Measurements from ENCODE around the gene GOLGA8M.
"Not testable (repeated sequence)": the region's sequence is repeated elsewhere in the genome, so short reads cannot be mapped to it uniquely, and the experiment has no call there.

GOLGA8M gene

GRCh38 chr15:28737521-28738199 is 25.4 kb upstream of the GOLGA8M start:
- not testable (repeated sequence) for H3K79me1 ChIP-seq (ENCODE audit: low read depth, low read length); H3K9me3 ChIP-seq (replicated peaks in 1 of 2; ENCODE audit: control insufficient read depth in 2 of 2, insufficient read depth in 1 of 2, low read depth in 1 of 2, low read length in 2 of 2); H3K4me1 ChIP-seq (ENCODE audit: control insufficient read depth in 2 of 2, insufficient read depth in 1 of 2, low read depth in 1 of 2, low read length in 2 of 2); H3K4ac ChIP-seq (ENCODE audit: low read length); H3K14ac ChIP-seq (ENCODE audit: low read length); H4K8ac ChIP-seq (ENCODE audit: low read depth, low read length); H3K27me3 ChIP-seq (ENCODE audit: control insufficient read depth in 3 of 3, insufficient read depth in 3 of 3, low read depth in 1 of 3, low read length in 3 of 3); H3K23ac ChIP-seq (ENCODE audit: low read depth, low read length, poor library complexity); H2BK15ac ChIP-seq (ENCODE audit: low read length); H4K91ac ChIP-seq (ENCODE audit: low read depth, low read length, poor library complexity); H2BK12ac ChIP-seq (ENCODE audit: low read length); H3K9ac ChIP-seq (ENCODE audit: low read depth, low read length, poor library complexity); H3K36me3 ChIP-seq (replicated peaks in 1 of 2; ENCODE audit: control insufficient read depth in 2 of 2, insufficient read depth in 2 of 2, low read length in 2 of 2); H2BK5ac ChIP-seq (ENCODE audit: low read length); DNase-seq (ENCODE audit: low spot score); H3K18ac ChIP-seq (ENCODE audit: low read length); H3K27ac ChIP-seq (replicated peaks; ENCODE audit: low read length); H2BK120ac ChIP-seq (ENCODE audit: low read depth, low read length); H2AK5ac ChIP-seq (ENCODE audit: low read depth, low read length)
- no CpG with 5 or more reads among the region's 101 CpGs for WGBS, 2 donors (ENCODE audit: extremely low coverage in 2 of 2, insufficient read length in 2 of 2, insufficient replicate concordance in 1 of 2)
- Histone ChIP-seq H3K4me3 (ENCODE audit: low read length in 2 of 2) (peak overlapping the region; percentile 50 to 76), H3K4me2 (ENCODE audit: insufficient read depth, low read length, poor library complexity, severe bottlenecking) (peak overlapping the region; percentile 49), H2AFZ (ENCODE audit: low read length) (peak overlapping the region; percentile 84)

GRCh38 chr15:28728061-28728460 is 15.8 kb upstream of the GOLGA8M start:
- H3K4me3 ChIP-seq (ENCODE audit: low read length in 2 of 2); H3K23ac ChIP-seq (ENCODE audit: low read depth, low read length, poor library complexity); H4K91ac ChIP-seq (ENCODE audit: low read depth, low read length, poor library complexity); H3K4me2 ChIP-seq (ENCODE audit: insufficient read depth, low read length, poor library complexity, severe bottlenecking); H3K79me1 ChIP-seq (ENCODE audit: low read depth, low read length); H4K8ac ChIP-seq (ENCODE audit: low read depth, low read length); DNase-seq (ENCODE audit: low spot score); H3K4ac ChIP-seq (ENCODE audit: low read length); H3K27me3 ChIP-seq (ENCODE audit: control insufficient read depth in 3 of 3, insufficient read depth in 3 of 3, low read depth in 1 of 3, low read length in 3 of 3); H2BK5ac ChIP-seq (ENCODE audit: low read length); H2AK5ac ChIP-seq (ENCODE audit: low read depth, low read length); H3K9ac ChIP-seq (ENCODE audit: low read depth, low read length, poor library complexity); H2BK120ac ChIP-seq (ENCODE audit: low read depth, low read length); H2AFZ ChIP-seq (ENCODE audit: low read length); H3K27ac ChIP-seq (replicated peaks; ENCODE audit: low read length); H3K4me1 ChIP-seq (ENCODE audit: control insufficient read depth in 2 of 2, insufficient read depth in 1 of 2, low read depth in 1 of 2, low read length in 2 of 2); H3K36me3 ChIP-seq (replicated peaks in 1 of 2; ENCODE audit: control insufficient read depth in 2 of 2, insufficient read depth in 2 of 2, low read length in 2 of 2); H3K18ac ChIP-seq (ENCODE audit: low read length); H2BK15ac ChIP-seq (ENCODE audit: low read length); H3K9me3 ChIP-seq (replicated peaks in 1 of 2; ENCODE audit: control insufficient read depth in 2 of 2, insufficient read depth in 1 of 2, low read depth in 1 of 2, low read length in 2 of 2); H3K14ac ChIP-seq (ENCODE audit: low read length); H2BK12ac ChIP-seq (ENCODE audit: low read length): not testable (repeated sequence)
- WGBS, 2 donors (ENCODE audit: extremely low coverage in 2 of 2, insufficient read length in 2 of 2, insufficient replicate concordance in 1 of 2) = no CpG with 5 or more reads among the region's 2 CpGs

- not testable (repeated sequence) for H3K9me3 ChIP-seq (replicated peaks in 1 of 2; ENCODE audit: control insufficient read depth in 2 of 2, insufficient read depth in 1 of 2, low read depth in 1 of 2, low read length in 2 of 2); H4K8ac ChIP-seq (ENCODE audit: low read depth, low read length); H3K4me3 ChIP-seq (ENCODE audit: low read length in 2 of 2); H3K23ac ChIP-seq (ENCODE audit: low read depth, low read length, poor library complexity); H3K4me1 ChIP-seq (ENCODE audit: control insufficient read depth in 2 of 2, insufficient read depth in 1 of 2, low read depth in 1 of 2, low read length in 2 of 2); H3K36me3 ChIP-seq (replicated peaks in 1 of 2; ENCODE audit: control insufficient read depth in 2 of 2, insufficient read depth in 2 of 2, low read length in 2 of 2); H3K27me3 ChIP-seq (ENCODE audit: control insufficient read depth in 3 of 3, insufficient read depth in 3 of 3, low read depth in 1 of 3, low read length in 3 of 3); H3K14ac ChIP-seq (ENCODE audit: low read length); H2BK15ac ChIP-seq (ENCODE audit: low read length); H2BK120ac ChIP-seq (ENCODE audit: low read depth, low read length); H2AK5ac ChIP-seq (ENCODE audit: low read depth, low read length); H2BK5ac ChIP-seq (ENCODE audit: low read length); H3K4me2 ChIP-seq (ENCODE audit: insufficient read depth, low read length, poor library complexity, severe bottlenecking); H3K18ac ChIP-seq (ENCODE audit: low read length); H2BK12ac ChIP-seq (ENCODE audit: low read length); H3K4ac ChIP-seq (ENCODE audit: low read length); DNase-seq (ENCODE audit: low spot score); H3K27ac ChIP-seq (replicated peaks; ENCODE audit: low read length); H2AFZ ChIP-seq (ENCODE audit: low read length); H3K79me1 ChIP-seq (ENCODE audit: low read depth, low read length); H4K91ac ChIP-seq (ENCODE audit: low read depth, low read length, poor library complexity); H3K9ac ChIP-seq (ENCODE audit: low read depth, low read length, poor library complexity)
- WGBS, 2 donors (ENCODE audit: extremely low coverage in 2 of 2, insufficient read length in 2 of 2, insufficient replicate concordance in 1 of 2) = no CpG with 5 or more reads among the region's 14 CpGs
Observed at GRCh38 chr15:28727026-28727425, 14.8 kb upstream of the GOLGA8M start.

GRCh38 chr15:28726102-28726501 is 13.9 kb upstream of the GOLGA8M start:
- Histone ChIP-seq H3K4me2 (ENCODE audit: insufficient read depth, low read length, poor library complexity, severe bottlenecking) (no peak overlapping the region), H2BK15ac (ENCODE audit: low read length) (no peak overlapping the region), H3K4me3 (ENCODE audit: low read length in 2 of 2) (no peak overlapping the region), H2AFZ (ENCODE audit: low read length) (no peak overlapping the region), H3K9me3 (replicated peaks in 1 of 2; ENCODE audit: control insufficient read depth in 2 of 2, insufficient read depth in 1 of 2, low read depth in 1 of 2, low read length in 2 of 2) (no peaks in the 10 kb centered on the region), H3K14ac (ENCODE audit: low read length) (no peak overlapping the region), H4K91ac (ENCODE audit: low read depth, low read length, poor library complexity) (no peak overlapping the region), H2BK12ac (ENCODE audit: low read length) (no peak overlapping the region), H3K23ac (ENCODE audit: low read depth, low read length, poor library complexity) (no peak overlapping the region), H3K18ac (ENCODE audit: low read length) (no peak overlapping the region), H2BK5ac (ENCODE audit: low read length) (no peak overlapping the region), H2BK120ac (ENCODE audit: low read depth, low read length) (no peak overlapping the region), H2AK5ac (ENCODE audit: low read depth, low read length) (no peak overlapping the region), H3K4me1 (ENCODE audit: control insufficient read depth in 2 of 2, insufficient read depth in 1 of 2, low read depth in 1 of 2, low read length in 2 of 2) (no peaks in the 10 kb centered on the region), H3K79me1 (ENCODE audit: low read depth, low read length) (no peaks in the 10 kb centered on the region), H3K27ac (replicated peaks; ENCODE audit: low read length) (no peak overlapping the region), H4K8ac (ENCODE audit: low read depth, low read length) (no peak overlapping the region), H3K36me3 (replicated peaks in 1 of 2; ENCODE audit: control insufficient read depth in 2 of 2, insufficient read depth in 2 of 2, low read length in 2 of 2) (no peaks in the 10 kb centered on the region), H3K4ac (ENCODE audit: low read length) (no peak overlapping the region), H3K9ac (ENCODE audit: low read depth, low read length, poor library complexity) (no peak overlapping the region), H3K27me3 (ENCODE audit: control insufficient read depth in 3 of 3, insufficient read depth in 3 of 3, low read depth in 1 of 3, low read length in 3 of 3) (no peaks in the 10 kb centered on the region)
- no CpG with 5 or more reads among the region's 17 CpGs for WGBS, 2 donors (ENCODE audit: extremely low coverage in 2 of 2, insufficient read length in 2 of 2, insufficient replicate concordance in 1 of 2)
- no peak for DNase-seq (ENCODE audit: low spot score)
